ENCODE measurements around the gene LAX1.

- TF ChIP-seq EZH2phosphoT487 (IDR thresholded peaks at IDR 0.05; ENCODE audit: borderline replicate concordance, low read length) = no peak
- TF ChIP-seq CTCF (IDR thresholded peaks at IDR 0.05; ENCODE audit: low read depth, low read length, poor library complexity, severe bottlenecking) = no peak
These were observed 4.7 kb downstream of the LAX1 start for GRCh38 chr1:203769505-203770343.

All from DOHH2 (cell line).